ENCODE results near the gene GRXCR2.
A peak's percentile ranks its signal among the peaks of the same experiment; 100 is the strongest.
"Not testable (repeated sequence)": the region's sequence is repeated elsewhere in the genome, so short reads cannot be mapped to it uniquely, and the experiment has no call there.

Gene GRXCR2

GRCh38 chr5:145874765-145875164 is 2.0 kb upstream of the GRXCR2 start:
- ATAC-seq (no peak), DNase-seq (no peak)

DNA sequence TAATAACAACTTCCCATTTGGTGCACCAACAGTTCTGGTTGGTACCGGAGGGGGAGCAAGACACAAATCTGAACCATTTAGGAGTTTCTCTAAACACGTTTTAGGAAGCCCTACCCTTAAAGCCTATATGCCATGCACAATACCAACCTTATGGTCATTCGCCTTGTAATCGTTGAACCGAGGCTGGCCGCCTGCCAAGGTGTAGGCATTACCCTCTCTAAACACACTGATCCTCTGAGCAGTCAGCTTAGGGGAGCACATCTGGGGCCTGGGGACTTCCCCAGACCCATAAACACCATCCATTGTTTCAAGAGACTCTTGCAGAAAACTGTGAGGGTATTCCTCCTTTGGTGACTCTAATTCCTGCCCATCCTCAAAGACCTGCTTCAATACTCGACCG is 328 bp downstream of the GRXCR2 start:
- ATAC-seq (no peak), DNase-seq (no peak)

DNA sequence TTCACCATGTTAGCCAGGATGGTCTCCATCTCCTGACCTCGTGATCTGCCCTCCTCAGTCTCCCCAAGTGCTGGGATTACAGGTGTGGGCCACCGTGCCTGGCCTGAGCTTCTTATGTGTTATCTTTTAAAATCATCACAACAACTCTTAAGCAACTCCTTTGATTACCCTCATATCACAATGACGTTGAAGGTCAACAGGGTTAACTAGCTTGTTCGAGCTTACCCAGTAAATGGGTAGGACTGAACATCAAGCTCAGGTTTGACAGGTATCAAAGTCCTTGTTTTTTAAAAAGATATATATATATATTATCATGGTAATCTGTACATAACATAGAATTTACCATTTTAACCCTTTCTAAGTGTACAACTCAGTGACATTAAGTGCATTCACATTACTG is 3.1 kb downstream of the GRXCR2 start:
- DNase-seq (no peak), ATAC-seq (no peak)

DNA sequence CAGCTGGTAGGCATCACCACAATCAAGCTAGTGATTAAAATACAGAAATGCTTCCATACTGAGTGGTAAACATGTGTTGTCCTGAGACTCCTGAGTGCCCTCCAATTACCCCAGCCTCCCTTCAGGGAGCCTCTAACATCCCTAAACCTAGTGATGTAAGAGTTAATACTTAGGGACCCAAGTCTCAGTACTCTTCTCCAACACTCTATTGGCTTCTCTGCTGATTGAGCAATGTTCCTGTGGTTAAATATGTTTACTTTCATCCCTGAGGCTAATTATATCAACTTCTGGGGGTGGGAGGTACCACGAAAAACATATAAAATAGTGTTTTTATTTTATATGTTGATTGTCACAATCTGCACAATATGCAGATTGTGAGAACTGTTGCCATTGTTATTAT is 5.0 kb downstream of the GRXCR2 start:
- no peak for ATAC-seq

GRCh38 chr5:145864432-145864831 is 8.4 kb downstream of the GRXCR2 start:
- ATAC-seq, DNase-seq: not testable (repeated sequence)

More for the DNA sequence above, 5.0 kb downstream of the GRXCR2 start:
- no peak for DNase-seq

DNA sequence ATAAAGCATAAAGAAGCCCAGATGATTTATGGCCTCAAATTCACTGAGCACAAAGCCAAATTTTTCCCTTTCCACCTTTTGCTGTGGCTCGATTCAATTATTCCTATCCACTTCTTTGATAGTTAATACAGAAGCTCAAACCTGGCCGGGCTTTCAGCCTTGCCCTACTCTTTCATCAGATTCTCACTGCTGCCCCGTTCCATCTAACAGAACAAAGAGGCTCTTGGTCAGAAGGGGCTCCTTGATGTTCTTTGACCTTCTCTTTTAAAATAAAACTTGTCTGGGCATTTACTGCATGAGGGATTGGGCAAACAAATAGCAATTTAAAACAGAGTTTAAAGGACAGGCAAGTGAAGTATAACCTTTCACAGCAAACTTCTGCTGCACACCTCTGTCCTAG is 9.8 kb downstream of the GRXCR2 start:
- ATAC-seq (no peak), DNase-seq (no peak)

GRCh38 chr5:145859897-145860296 is 12.9 kb downstream of the GRXCR2 start:
- no peak for DNase-seq

DNA sequence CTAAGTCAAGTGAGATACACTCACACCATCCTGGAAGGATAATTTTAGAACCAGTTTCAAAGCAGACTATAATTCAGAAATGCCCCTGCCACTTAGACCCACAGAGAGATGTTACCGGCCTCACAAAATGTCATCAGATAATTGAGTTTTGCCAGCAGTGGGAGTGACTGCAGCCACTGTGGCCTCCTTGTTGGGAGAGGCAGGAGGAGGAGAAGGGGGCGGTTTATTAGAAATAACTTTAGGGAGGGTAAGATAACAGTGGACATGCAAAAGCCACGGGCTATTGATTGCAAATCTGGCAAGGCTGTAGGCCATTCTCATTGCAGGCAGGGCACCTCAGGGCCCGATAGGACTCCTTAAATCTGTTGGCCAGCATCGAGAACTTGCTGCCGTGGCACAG is 13.4 kb downstream of the GRXCR2 start:
- DNase-seq (no peak), ATAC-seq (no peak)

More at GRCh38 chr5:145859897-145860296, 12.9 kb downstream of the GRXCR2 start:
- ATAC-seq = no peak

- no peak for ATAC-seq
- no peak for DNase-seq
These were observed 13.9 kb downstream of the GRXCR2 start for GRCh38 chr5:145858959-145859358.

DNA sequence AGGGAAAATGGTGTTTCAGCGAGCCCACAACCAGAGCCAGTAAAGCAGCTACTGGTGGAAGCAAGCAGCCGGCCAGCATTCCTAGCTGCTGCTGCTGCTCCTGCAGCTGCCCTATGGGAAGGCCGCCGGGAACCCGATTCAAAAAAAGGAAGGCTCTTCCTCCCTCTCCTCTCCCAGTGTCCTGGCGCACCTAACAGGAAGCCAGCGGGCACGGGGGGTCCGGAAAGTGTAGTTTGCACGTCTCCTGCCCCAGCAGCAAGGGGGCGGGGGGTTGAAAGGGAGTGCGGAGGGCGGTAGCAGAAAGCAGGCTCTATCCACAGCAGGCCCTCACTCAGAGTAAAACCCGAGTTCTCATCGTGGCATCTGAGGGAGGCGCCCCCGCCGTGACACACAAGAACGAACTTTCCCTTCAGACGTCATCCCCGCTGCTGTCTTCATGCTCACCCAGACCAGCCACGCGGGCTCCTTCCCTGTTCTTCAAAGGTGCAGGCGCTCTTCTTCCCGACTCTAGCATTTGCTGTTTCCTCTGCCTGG is 16.5 kb downstream of the GRXCR2 start:
- DNase-seq (peak; percentile 15), ATAC-seq (peak; percentile 65)

GRCh38 chr5:145855763-145856267 is 17.0 kb downstream of the GRXCR2 start:
- DNase-seq = no peak

DNA sequence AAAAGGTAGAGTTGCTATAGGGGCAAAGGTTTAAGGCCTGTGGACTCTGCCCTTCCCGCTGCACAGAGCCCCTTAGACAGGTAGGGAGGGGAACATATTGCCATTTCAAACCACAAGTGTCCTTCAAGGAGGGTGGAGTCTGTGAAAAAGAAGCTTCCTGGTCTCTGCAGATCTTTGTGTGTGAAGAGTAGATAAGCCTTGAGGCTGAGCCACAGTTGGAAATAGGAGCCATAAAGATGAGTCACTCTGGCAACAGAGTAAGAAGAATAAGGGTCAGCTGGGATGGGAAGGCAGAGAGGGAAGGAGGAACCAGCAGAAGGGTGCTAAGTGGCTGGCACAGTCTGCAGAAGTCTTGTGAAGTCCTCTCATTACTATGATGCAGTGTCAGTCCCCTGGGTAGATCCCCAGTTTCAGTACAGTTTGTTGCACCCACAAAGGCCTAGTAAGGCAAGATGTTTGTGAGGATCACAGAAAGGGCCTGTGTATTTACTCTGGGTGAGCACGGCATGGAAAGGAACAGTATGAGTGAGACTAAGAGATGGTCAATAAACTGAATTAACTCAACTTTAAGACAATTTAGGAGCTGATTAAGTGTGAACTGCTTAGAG is 18.1 kb downstream of the GRXCR2 start:
- DNase-seq = no peak
- ATAC-seq = no peak

More at GRCh38 chr5:145855763-145856267, 17.0 kb downstream of the GRXCR2 start:
- no peak for ATAC-seq

DNA sequence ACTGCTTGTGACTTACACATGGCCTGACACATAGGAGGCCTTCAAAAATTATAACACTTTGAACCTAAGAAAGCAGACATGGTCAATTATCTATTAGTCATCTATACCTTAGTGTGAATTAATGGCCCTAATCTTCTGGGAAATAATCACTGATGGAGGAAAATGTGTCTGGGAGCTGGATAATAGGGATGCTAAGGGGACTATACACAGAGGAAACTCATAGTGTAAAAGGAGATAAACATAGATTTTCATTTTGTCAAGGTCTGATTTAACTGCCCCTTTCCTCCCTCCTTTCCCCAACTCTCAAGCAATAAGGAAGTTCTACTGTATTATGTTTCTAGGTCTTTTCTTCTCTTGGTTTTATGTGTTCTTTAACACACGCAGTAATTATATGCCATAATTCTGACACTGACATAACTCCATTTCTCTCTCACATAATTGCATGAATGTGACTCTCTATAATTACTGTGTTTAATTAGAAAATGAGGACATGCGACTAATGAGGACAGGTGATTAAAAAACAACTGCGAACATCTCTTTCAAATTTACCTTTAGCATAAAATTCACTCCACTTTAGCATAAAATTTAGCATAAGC is 18.9 kb downstream of the GRXCR2 start:
- DNase-seq (no peak), ATAC-seq (no peak)

DNA sequence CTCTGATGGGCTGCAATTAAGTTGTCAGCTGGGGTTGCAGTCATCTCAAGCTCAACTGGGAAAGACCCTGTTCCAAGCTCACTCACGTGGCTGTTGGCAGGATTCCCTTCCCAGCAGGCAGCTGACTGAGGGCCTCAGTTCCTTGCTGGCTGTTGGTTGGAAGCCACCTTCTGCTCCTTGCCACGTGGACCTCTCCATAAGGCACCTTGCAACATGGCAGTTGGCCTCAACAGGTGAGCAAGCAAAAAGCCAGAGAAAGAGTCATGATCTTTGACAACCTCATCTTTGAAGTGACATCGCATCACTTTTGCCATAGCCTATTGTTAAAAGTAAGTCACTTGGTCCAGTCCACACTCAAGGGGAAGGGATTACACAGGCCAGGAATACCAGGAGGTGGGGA is 19.8 kb downstream of the GRXCR2 start:
- ATAC-seq (no peak), DNase-seq (no peak)

DNA sequence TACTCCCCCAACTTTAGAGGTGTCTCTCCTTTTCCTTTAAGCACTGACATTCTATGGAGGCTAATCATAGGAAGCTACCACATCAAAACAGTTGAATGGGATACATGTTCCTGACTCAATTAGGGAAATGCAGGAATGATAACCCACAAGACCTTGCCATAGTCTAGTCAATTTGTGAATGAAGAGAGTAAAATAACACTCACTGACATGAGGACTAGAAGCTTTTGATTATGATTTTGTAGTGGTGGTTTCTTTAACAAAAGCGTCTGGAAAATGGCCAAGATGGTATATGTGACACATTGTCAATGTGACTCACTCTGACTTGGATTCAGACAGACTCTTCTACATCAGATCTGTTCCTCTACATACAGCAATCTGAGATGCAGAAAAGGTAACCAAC is 24.0 kb downstream of the GRXCR2 start:
- DNase-seq (no peak), ATAC-seq (no peak)

DNA sequence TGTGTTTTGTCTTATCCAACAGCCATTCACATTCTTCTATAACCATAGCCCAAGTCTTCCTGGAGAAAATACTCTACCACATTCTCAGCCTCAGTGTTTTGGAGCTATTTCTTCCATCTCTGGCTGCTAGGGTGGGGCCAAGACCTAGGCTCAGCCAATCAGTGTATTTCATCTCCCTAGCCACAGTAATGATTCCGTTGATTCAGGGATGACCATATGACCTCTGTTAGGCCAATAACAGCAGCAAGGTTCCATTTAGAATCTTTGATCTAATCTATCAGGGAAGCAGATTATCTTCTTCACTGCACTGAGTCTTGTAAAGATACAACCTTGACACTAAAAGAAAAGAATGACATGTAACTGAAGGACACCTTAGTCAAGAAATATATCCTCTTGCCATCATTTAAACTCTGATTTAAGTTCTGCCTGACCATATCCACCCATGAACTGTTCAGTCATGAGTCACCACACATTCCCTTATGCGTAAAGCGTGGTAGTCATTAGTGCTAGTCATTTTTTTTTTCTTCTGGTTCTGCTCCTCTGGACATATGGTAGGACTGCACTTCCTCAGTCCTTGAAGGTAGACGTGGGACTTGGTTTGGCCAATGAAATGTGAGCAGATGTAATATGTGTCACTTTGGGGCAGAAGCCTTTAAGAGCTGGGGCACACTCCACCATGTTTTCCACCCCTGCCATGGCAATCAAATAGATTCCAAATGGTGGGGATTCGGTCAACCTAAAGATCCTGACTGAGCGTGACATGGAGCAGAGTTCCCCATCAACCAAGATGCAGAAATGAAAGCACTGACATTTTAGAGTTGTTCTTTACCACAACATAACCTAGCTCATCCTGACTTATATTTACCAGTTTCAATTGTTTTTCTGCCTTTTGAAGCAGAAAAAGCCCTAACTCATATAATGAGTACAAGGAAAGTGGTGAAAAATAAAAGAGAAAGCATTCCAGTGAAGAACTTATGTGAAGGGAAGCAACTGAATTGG is 25.0 kb downstream of the GRXCR2 start:
- ATAC-seq = no peak
- DNase-seq = no peak

GRCh38 chr5:145846081-145846480 is 26.7 kb downstream of the GRXCR2 start:
- DNase-seq = no peak
- ATAC-seq = no peak

- ATAC-seq (no peak), DNase-seq (no peak)
These were observed 31.5 kb downstream of the GRXCR2 start for GRCh38 chr5:145841299-145841698.

DNA sequence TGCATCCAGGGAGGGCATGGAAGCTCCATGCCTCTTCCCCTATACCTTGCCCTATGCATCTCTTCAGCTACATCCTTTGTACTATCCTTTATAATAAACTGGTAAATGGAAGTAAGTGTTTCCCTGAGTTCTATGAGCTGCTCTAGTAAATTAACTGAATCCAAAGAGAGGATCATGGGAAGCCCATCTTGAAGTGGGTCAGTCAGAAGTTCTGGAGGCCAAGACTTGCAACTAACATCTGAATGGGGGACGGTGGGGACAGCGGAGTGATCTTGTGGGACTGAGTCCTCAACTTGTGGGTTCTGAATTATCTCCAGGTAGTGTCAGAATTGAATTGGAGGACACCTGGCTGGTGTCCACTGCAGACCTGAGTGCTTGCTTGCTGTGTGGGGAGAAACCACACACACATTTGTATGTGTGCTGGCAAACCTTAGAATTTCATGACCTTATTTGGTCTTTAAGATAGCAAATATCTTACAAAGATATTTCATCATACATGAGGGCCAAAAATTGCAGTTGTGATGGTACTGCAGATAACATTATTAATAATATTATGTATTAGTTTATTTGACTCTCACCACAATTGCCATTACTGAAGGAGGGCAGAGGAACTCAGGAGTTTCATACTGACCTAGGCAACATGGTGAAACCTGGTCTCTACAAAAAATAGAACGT is 32.2 kb downstream of the GRXCR2 start:
- no peak for ATAC-seq
- DNase-seq = no peak

- DNase-seq (no peak), ATAC-seq (no peak)
These were observed 34.5 kb downstream of the GRXCR2 start for GRCh38 chr5:145838276-145838675.

- ATAC-seq, DNase-seq: not testable (repeated sequence)
These were observed 36.6 kb downstream of the GRXCR2 start for GRCh38 chr5:145836241-145836640.

- ATAC-seq (no peak), DNase-seq (no peak)
These were observed 37.0 kb downstream of the GRXCR2 start for GRCh38 chr5:145835848-145836239.

All from stimulated activated naive CD8-positive, alpha-beta T cell treated with anti-CD3 and anti-CD28 coated beads, Interleukin-15, Interleukin-2, amounts not matched to agents 100 U/mL and 50 U/mL, for 24 hours (primary cell).